DMS153 treated with DMSO at 0.1 percent for 48 hours (cell line): ENCODE results near the gene PIGZ.

ENCODE experiments used
- DNase-seq: peaks from one replicate; lab custom pipeline; 2025; ENCODE audit not compliant: unreplicated experiment; lab: John Stamatoyannopoulos, UW

PIGZ gene

GRCh38 chr3:196916995-196917394 lies 51.6 kb downstream of the PIGZ start:
- no peak for DNase-seq

GRCh38 chr3:196916221-196916620 lies 52.4 kb downstream of the PIGZ start:
- DNase-seq, result no peak

GRCh38 chr3:196915375-196915774 lies 53.3 kb downstream of the PIGZ start:
- DNase-seq, result no peak

GRCh38 chr3:196914866-196915265 lies 53.8 kb downstream of the PIGZ start:
- DNase-seq, result no peak

GRCh38 chr3:196903740-196904139 lies 64.9 kb downstream of the PIGZ start:
- no peak for DNase-seq

GRCh38 chr3:196902296-196902695 lies 66.3 kb downstream of the PIGZ start:
- no peak for DNase-seq

GRCh38 chr3:196901768-196902167 lies 66.9 kb downstream of the PIGZ start:
- no peak for DNase-seq
